CD14-positive monocyte (primary cell): Measurements from ENCODE around the gene RSPH1. TPM values are rescaled to one million over a fixed set of nuclear protein-coding genes. Genes with fewer than 3 reads are reported as not detected.

ENCODE experiments used
- DNase-seq, 3 donors: peaks; one replicate each; pipeline ENCODE4 v3.0.0-alpha.2; 2011 to 2022
- H2AFZ ChIP-seq: 2 replicates; pipeline ENCODE4 v1.6.0; 2012; ENCODE audit warnings: mild to moderate bottlenecking, low read depth, low read length, inconsistent platforms; ENCODE audit not compliant: insufficient read depth, poor library complexity, severe bottlenecking
- H3K27ac ChIP-seq, 2 donors: 1 replicate in 1 of 2; 2 replicates in 1 of 2; pipeline ENCODE4 v1.5.1; 2012 to 2013; ENCODE audit warnings: low read length in 2 of 2, control low read depth in 1 of 2, inconsistent platforms in 1 of 2, low read depth in 1 of 2, mild to moderate bottlenecking in 1 of 2
- H3K27me3 ChIP-seq, 2 donors: one replicate each; pipeline versions ENCODE4 v1.6.0 to v1.6.1; 2011 to 2013; ENCODE audit warnings: low read length in 2 of 2; ENCODE audit not compliant: control insufficient read depth in 2 of 2, insufficient read depth in 2 of 2
- H3K36me3 ChIP-seq, 2 donors: replicated peaks in 1 of 2; 1 replicate in 1 of 2; 2 replicates in 1 of 2; pipeline versions ENCODE4 v1.5.1 to v1.6.1; 2012 to 2013; ENCODE audit warnings: low read length in 2 of 2, control low read depth in 1 of 2, inconsistent platforms in 1 of 2, mild to moderate bottlenecking in 1 of 2; ENCODE audit not compliant: insufficient read depth in 2 of 2, control insufficient read depth in 1 of 2
- H3K4me1 ChIP-seq, 2 donors: 1 replicate in 1 of 2; 2 replicates in 1 of 2; pipeline versions ENCODE4 v1.5.1 to v1.6.1; 2012 to 2013; ENCODE audit warnings: low read length in 2 of 2, control low read depth in 1 of 2, inconsistent platforms in 1 of 2, mild to moderate bottlenecking in 1 of 2, moderate library complexity in 1 of 2; ENCODE audit not compliant: insufficient read depth in 2 of 2, control insufficient read depth in 1 of 2
- H3K4me2 ChIP-seq: replicated peaks from 2 replicates; pipeline ENCODE3; 2012; ENCODE audit warnings: low read length, moderate library complexity, mild to moderate bottlenecking; ENCODE audit not compliant: poor library complexity, severe bottlenecking; ENCODE audit errors: extremely low read depth
- H3K4me3 ChIP-seq, 3 experiments: fragments of 200-600 bp in 1 of 3; sonication (generic) in 1 of 3; replicated peaks in 1 of 3; 1 replicate in 2 of 3; 2 replicates in 1 of 3; pipeline ENCODE4 v1.5.1; 2011 to 2013; ENCODE audit warnings: low read length in 3 of 3, mild to moderate bottlenecking in 3 of 3, control low read depth in 2 of 3, low read depth in 2 of 3, inconsistent platforms in 1 of 3, moderate library complexity in 1 of 3
- H3K79me2 ChIP-seq: 2 replicates; pipeline ENCODE4 v1.6.0; 2012; ENCODE audit warnings: mild to moderate bottlenecking, control low read depth, inconsistent platforms, low read length, moderate library complexity; ENCODE audit not compliant: insufficient read depth
- H3K9ac ChIP-seq: 2 replicates; pipeline ENCODE4 v1.6.0; 2017; ENCODE audit warnings: low read length, mild to moderate bottlenecking; ENCODE audit not compliant: insufficient read depth, poor library complexity, severe bottlenecking
- H3K9me3 ChIP-seq, 2 donors: replicated peaks in 1 of 2; 1 replicate in 1 of 2; 2 replicates in 1 of 2; pipeline versions ENCODE4 v1.5.1 to v1.6.1; 2012 to 2013; ENCODE audit warnings: low read length in 2 of 2, control low read depth in 1 of 2; ENCODE audit not compliant: control insufficient read depth in 1 of 2, insufficient read depth in 1 of 2
- H4K20me1 ChIP-seq: 2 replicates; pipeline ENCODE4 v1.6.0; 2012; ENCODE audit warnings: mild to moderate bottlenecking, low read length, control low read depth, moderate library complexity; ENCODE audit not compliant: insufficient read depth
- H3K27ac Mint-ChIP-seq, 7 donors: one replicate each; pipeline ENCODE4 v1.8.0; 2020; ENCODE audit warnings: mild to moderate bottlenecking in 7 of 7, mixed read lengths in 7 of 7, moderate library complexity in 6 of 7, inconsistent platforms in 2 of 7
- H3K27me3 Mint-ChIP-seq, 3 donors: one replicate each; pipeline ENCODE4 v1.8.0; 2021 to 2022; ENCODE audit warnings: low read depth in 3 of 3, mild to moderate bottlenecking in 3 of 3, mixed read lengths in 3 of 3, moderate library complexity in 3 of 3, inconsistent platforms in 1 of 3
- H3K36me3 Mint-ChIP-seq, 2 donors: one replicate each; pipeline ENCODE4 v1.8.0; 2020; ENCODE audit warnings: mixed read lengths in 2 of 2, inconsistent platforms in 1 of 2, mild to moderate bottlenecking in 1 of 2
- H3K4me1 Mint-ChIP-seq: one replicate; pipeline ENCODE4 v1.8.0; 2020; ENCODE audit warnings: mild to moderate bottlenecking, mixed read lengths
- H3K4me3 Mint-ChIP-seq, 2 donors: one replicate each; pipeline ENCODE4 v1.8.0; 2020; ENCODE audit warnings: mild to moderate bottlenecking in 2 of 2, mixed read lengths in 2 of 2, moderate library complexity in 1 of 2
- H3K9me3 Mint-ChIP-seq, 7 donors: one replicate each; pipeline ENCODE4 v1.8.0; 2020 to 2022; ENCODE audit warnings: mixed read lengths in 7 of 7, mild to moderate bottlenecking in 6 of 7, moderate library complexity in 6 of 7, inconsistent platforms in 2 of 7
- CTCF ChIP-seq: fragments of 200-600 bp; IDR thresholded peaks from one replicate; pipeline ENCODE4 v1.8.0; 2022; ENCODE audit warnings: antibody characterized with exemption, mild to moderate bottlenecking
- WGBS: methylation state at CpG from one replicate; pipeline ENCODE4 v1.1.5; 2013; ENCODE audit warnings: missing lambda C conversion rate; ENCODE audit not compliant: insufficient coverage; 5-methylcytosine and 5-hydroxymethylcytosine counted together
- intact Hi-C, 2 donors: fragments of 100-400 bp; cut with micrococcal nuclease; formaldehyde crosslinking; loops; one replicate each; pipeline versions ENCODE4 v1.15.0 to v1.15.1; 2023
- polyA plus RNA-seq, 3 donors: library from polyadenylated mRNA; depleted of rRNA in 1 of 3; unstranded in 2 of 3; stranded (reverse) in 1 of 3; fragments of 300-500 nt in 2 of 3; fragments of >200 nt in 1 of 3; fragmentation: Illumina TruSeq in 2 of 3; gene quantifications; 1 replicate in 2 of 3; 2 replicates in 1 of 3; pipeline ENCODE4 v1.2.3, GENCODE V29; 2012 to 2021

Gene RSPH1
- polyA plus RNA-seq, 3 donors = 0.03 TPM; not detected in 2

GRCh38 chr21:42439284-42440186 is 56.5 kb downstream of the RSPH1 start:
- Mint-ChIP-seq H3K4me3 (peak overlapping the region in 1 of 2 donors; percentile 29), H3K27ac (peak overlapping the region in 2 of 7 donors; percentile 26 to 48), H3K36me3 (no peaks in the 10 kb centered on the region), H3K4me1 (no peaks in the 10 kb centered on the region), H3K9me3 (peaks cover 0 to 6% (median 3%) of the 10 kb centered on the region in 7 donors), H3K27me3 (no peaks in the 10 kb centered on the region)
- H3K9me3 ChIP-seq = no peaks in the 10 kb centered on the region
- H4K20me1 ChIP-seq = no peaks in the 10 kb centered on the region
- no peak for DNase-seq
- H2AFZ ChIP-seq = no peak overlapping the region
- H3K4me1 ChIP-seq = no peaks in the 10 kb centered on the region
- intact Hi-C loops = loop anchor here in 1 of 2 donors (10.0 kb wide), 1 partner anchor 295 kb away; no protein-coding TSS in a partner anchor
- TF ChIP-seq CTCF = no peak
- H3K9ac ChIP-seq = no peak overlapping the region
- no peak overlapping the region for H3K4me2 ChIP-seq
- no peaks in the 10 kb centered on the region for H3K36me3 ChIP-seq
- no peak overlapping the region for H3K4me3 ChIP-seq
- no peak overlapping the region for H3K27ac ChIP-seq
- WGBS = 72% methylated on average over 17 of the region's 17 CpGs
- H3K79me2 ChIP-seq = no peaks in the 10 kb centered on the region
- H3K27me3 ChIP-seq = no peaks in the 10 kb centered on the region

- no peak overlapping the region for H3K27ac Mint-ChIP-seq
- peaks cover 0 to 6% (median 3%) of the 10 kb centered on the region in 7 donors for H3K9me3 Mint-ChIP-seq
- no peak for DNase-seq
These were observed 57.5 kb downstream of the RSPH1 start for GRCh38 chr21:42438316-42439205.

More at GRCh38 chr21:42438316-42439205, 57.5 kb downstream of the RSPH1 start:
- no peaks in the 10 kb centered on the region for H3K36me3 ChIP-seq
- H3K27me3 Mint-ChIP-seq = no peaks in the 10 kb centered on the region
- no peaks in the 10 kb centered on the region for H4K20me1 ChIP-seq
- H3K36me3 Mint-ChIP-seq = no peaks in the 10 kb centered on the region
- H3K79me2 ChIP-seq = no peaks in the 10 kb centered on the region
- peaks cover 2% of the 10 kb centered on the region for H3K4me1 Mint-ChIP-seq
- no peak overlapping the region for H3K27ac ChIP-seq
- no peaks in the 10 kb centered on the region for H3K9me3 ChIP-seq
- no peak overlapping the region for H3K4me3 Mint-ChIP-seq
- no peak overlapping the region for H3K4me2 ChIP-seq
- H2AFZ ChIP-seq = no peak overlapping the region
- intact Hi-C loops = no loop called here
- no peaks in the 10 kb centered on the region for H3K27me3 ChIP-seq
- 87% methylated on average over 25 of the region's 25 CpGs for WGBS
- H3K4me3 ChIP-seq = no peak overlapping the region
- TF ChIP-seq CTCF = no peak
- H3K9ac ChIP-seq = no peak overlapping the region
- H3K4me1 ChIP-seq = no peaks in the 10 kb centered on the region
